Type B pancreatic cell (in vitro differentiated cells): ENCODE data around the gene KRTAP19-3. TPM values are rescaled to one million over a fixed set of nuclear protein-coding genes. Genes with fewer than 3 reads are reported as not detected.

Experiments used
- DNase-seq: peaks from one replicate; pipeline ENCODE4 v3.0.0; 2021; ENCODE audit warnings: mixed read lengths; ENCODE audit not compliant: unreplicated experiment; ENCODE audit errors: extremely low spot score
- H3K27ac Mint-ChIP-seq: 2 replicates; pipeline ENCODE4 v1.8.0; 2021; ENCODE audit warnings: mild to moderate bottlenecking, mixed read lengths
- H3K27me3 Mint-ChIP-seq: 2 replicates; pipeline ENCODE4 v1.8.0; 2021; ENCODE audit warnings: mixed read lengths
- H3K36me3 Mint-ChIP-seq: 2 replicates; pipeline ENCODE4 v1.8.0; 2021; ENCODE audit warnings: mixed read lengths
- H3K4me1 Mint-ChIP-seq: one replicate; pipeline ENCODE4 v1.8.0; 2021; ENCODE audit warnings: mixed read lengths; ENCODE audit not compliant: unreplicated experiment
- H3K4me3 Mint-ChIP-seq: 2 replicates; pipeline ENCODE4 v1.8.0; 2021; ENCODE audit warnings: mild to moderate bottlenecking, mixed read lengths
- H3K9me3 Mint-ChIP-seq: 2 replicates; pipeline ENCODE4 v1.8.0; 2021; ENCODE audit warnings: mixed read lengths
- total RNA-seq: library from RNA; stranded (reverse); gene quantifications from 2 replicates; pipeline ENCODE4 v1.2.1, GENCODE V29; 2021; ENCODE audit warnings: low replicate concordance
- TF ChIP-seq, protein P1 (sequence below): fragments of 200-600 bp; sonication (generic); conservative IDR thresholded peaks from 2 replicates; pipeline ENCODE4 v1.5.0; 2021; ENCODE audit warnings: antibody characterized with exemption, mild to moderate bottlenecking

Gene KRTAP19-3
- total RNA-seq, 1 donor from 2014 or later: not detected

DNA sequence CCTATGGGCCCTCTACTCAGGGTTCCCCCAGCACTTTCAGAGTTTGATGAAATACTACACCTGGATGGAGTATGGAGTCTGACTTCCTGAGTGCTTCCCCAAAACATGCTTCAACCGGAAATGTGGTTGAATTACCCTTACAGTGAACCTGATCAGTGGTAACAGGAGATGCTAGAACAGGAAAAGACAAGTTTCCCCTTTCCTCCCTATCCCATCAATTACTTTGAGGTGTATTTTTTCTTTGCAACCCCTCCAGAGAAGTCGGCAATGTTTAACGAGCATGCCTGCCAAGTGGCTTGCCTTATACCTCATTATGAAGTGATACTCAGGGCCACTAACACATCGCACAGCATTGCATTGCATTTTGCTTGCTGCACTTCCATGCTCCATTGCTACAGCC, 44.8 kb downstream of the KRTAP19-3 start:
- Mint-ChIP-seq H3K9me3 (no peaks in the 10 kb centered on the region), H3K36me3 (no peaks in the 10 kb centered on the region), H3K4me3 (no peak overlapping the region), H3K27me3 (no peaks in the 10 kb centered on the region), H3K4me1 (no peaks in the 10 kb centered on the region), H3K27ac (no peak overlapping the region)
- TF ChIP-seq, protein P1, sequence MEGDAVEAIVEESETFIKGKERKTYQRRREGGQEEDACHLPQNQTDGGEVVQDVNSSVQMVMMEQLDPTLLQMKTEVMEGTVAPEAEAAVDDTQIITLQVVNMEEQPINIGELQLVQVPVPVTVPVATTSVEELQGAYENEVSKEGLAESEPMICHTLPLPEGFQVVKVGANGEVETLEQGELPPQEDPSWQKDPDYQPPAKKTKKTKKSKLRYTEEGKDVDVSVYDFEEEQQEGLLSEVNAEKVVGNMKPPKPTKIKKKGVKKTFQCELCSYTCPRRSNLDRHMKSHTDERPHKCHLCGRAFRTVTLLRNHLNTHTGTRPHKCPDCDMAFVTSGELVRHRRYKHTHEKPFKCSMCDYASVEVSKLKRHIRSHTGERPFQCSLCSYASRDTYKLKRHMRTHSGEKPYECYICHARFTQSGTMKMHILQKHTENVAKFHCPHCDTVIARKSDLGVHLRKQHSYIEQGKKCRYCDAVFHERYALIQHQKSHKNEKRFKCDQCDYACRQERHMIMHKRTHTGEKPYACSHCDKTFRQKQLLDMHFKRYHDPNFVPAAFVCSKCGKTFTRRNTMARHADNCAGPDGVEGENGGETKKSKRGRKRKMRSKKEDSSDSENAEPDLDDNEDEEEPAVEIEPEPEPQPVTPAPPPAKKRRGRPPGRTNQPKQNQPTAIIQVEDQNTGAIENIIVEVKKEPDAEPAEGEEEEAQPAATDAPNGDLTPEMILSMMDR: no peak
- DNase-seq: no peak

DNA sequence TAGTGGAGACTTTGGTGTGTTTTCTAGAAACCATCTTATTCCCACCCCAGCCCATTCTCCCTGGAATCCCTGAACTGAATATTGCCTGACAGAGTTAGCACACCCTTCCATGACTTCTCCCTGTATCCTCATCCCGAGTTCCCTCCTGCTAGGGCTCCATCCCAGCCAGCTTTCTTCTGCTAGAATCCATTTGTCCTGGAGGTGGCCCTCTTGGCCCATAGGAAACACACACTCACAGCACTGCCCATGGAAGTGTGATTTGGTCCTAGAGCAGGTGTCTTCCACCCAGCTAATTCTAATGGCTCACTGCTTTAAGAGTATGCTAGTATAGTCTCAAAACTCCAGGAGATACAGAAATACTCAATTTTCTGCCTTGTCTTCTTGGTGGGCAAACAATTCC, 47.6 kb downstream of the KRTAP19-3 start:
- no peaks in the 10 kb centered on the region for H3K36me3 Mint-ChIP-seq

DNA sequence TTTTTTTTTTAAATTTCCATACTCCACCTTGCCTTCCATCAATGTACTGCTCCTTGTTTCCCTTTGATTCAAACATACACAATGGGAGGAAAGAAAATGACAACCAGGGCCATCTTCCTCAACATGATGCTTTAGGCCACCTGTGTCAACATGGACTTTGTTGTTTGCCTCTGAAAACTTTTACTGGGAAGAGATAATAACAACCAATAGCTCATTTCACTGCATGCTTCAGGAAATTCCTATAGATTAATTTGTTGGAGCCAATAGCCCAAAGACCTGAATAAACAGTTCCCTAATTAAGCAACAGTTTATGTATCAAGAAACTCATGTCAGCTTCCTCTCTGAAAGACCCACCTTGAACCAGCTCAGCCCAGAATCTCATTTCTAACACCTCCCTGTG, 48.6 kb downstream of the KRTAP19-3 start:
- no peaks in the 10 kb centered on the region for H3K27me3 Mint-ChIP-seq
- no peak for DNase-seq
- TF ChIP-seq, protein P1: no peak
- H3K27ac Mint-ChIP-seq: no peak overlapping the region
- H3K9me3 Mint-ChIP-seq: peaks cover 5% of the 10 kb centered on the region
- H3K4me1 Mint-ChIP-seq: peaks cover 6% of the 10 kb centered on the region
- H3K4me3 Mint-ChIP-seq: no peak overlapping the region
- no peaks in the 10 kb centered on the region for H3K36me3 Mint-ChIP-seq

More for the DNA sequence above, 47.6 kb downstream of the KRTAP19-3 start:
- no peak for DNase-seq
- H3K4me1 Mint-ChIP-seq: no peaks in the 10 kb centered on the region
- H3K9me3 Mint-ChIP-seq: peaks cover 5% of the 10 kb centered on the region
- H3K27ac Mint-ChIP-seq: no peak overlapping the region
- no peak overlapping the region for H3K4me3 Mint-ChIP-seq
- H3K27me3 Mint-ChIP-seq: no peaks in the 10 kb centered on the region
- TF ChIP-seq, protein P1: no peak

Other genes starting within 250 kb of the KRTAP19-3 start
- not detected in 2 replicates for gene KRTAP24-1, start 209.1 kb downstream of the KRTAP19-3 start, total RNA-seq
- gene KRTAP25-1, start 202.5 kb downstream of the KRTAP19-3 start, total RNA-seq: not detected in 2 replicates
- not detected in 2 replicates for gene KRTAP26-1, start 171.7 kb downstream of the KRTAP19-3 start, total RNA-seq
- not detected in 2 replicates for gene KRTAP27-1, start 154.3 kb downstream of the KRTAP19-3 start, total RNA-seq
- gene KRTAP23-1, start 143.4 kb downstream of the KRTAP19-3 start, total RNA-seq: not detected in 2 replicates
- not detected in 2 replicates for gene KRTAP13-2, start 119.7 kb downstream of the KRTAP19-3 start, total RNA-seq
- not detected in 2 replicates for gene KRTAP13-1, start 96.0 kb downstream of the KRTAP19-3 start, total RNA-seq
- not detected in 2 replicates for gene KRTAP13-3, start 66.1 kb downstream of the KRTAP19-3 start, total RNA-seq
- gene KRTAP13-4, start 61.8 kb downstream of the KRTAP19-3 start, total RNA-seq: not detected in 2 replicates
- not detected in 2 replicates for gene KRTAP15-1, start 51.7 kb downstream of the KRTAP19-3 start, total RNA-seq
- 1.0 and 1.1 TPM in 2 replicates for gene KRTAP19-1, start 11.6 kb downstream of the KRTAP19-3 start, total RNA-seq
- gene KRTAP19-2, start 4.6 kb downstream of the KRTAP19-3 start, total RNA-seq: not detected in 2 replicates
- gene KRTAP19-4, start 5.2 kb upstream of the KRTAP19-3 start, total RNA-seq: not detected in 2 replicates
- not detected in 2 replicates for gene KRTAP19-5, start 10.1 kb upstream of the KRTAP19-3 start, total RNA-seq
- gene KRTAP19-6, start 49.9 kb upstream of the KRTAP19-3 start, total RNA-seq: not detected in 2 replicates
- not detected in 2 replicates for gene KRTAP19-7, start 69.3 kb upstream of the KRTAP19-3 start, total RNA-seq
- gene KRTAP22-2, start 98.4 kb upstream of the KRTAP19-3 start, total RNA-seq: not detected in 2 replicates
- not detected in 2 replicates for gene KRTAP6-3, start 100.4 kb upstream of the KRTAP19-3 start, total RNA-seq
- not detected in 2 replicates for gene KRTAP6-2, start 106.9 kb upstream of the KRTAP19-3 start, total RNA-seq
- gene KRTAP22-1, start 109.1 kb upstream of the KRTAP19-3 start, total RNA-seq: not detected in 2 replicates
- not detected in 2 replicates for gene KRTAP6-1, start 121.9 kb upstream of the KRTAP19-3 start, total RNA-seq
- gene KRTAP20-1, start 124.4 kb upstream of the KRTAP19-3 start, total RNA-seq: not detected in 2 replicates
- gene KRTAP20-4, start 128.6 kb upstream of the KRTAP19-3 start, total RNA-seq: not detected in 2 replicates
- not detected in 2 replicates for gene KRTAP20-2, start 143.2 kb upstream of the KRTAP19-3 start, total RNA-seq
- not detected in 2 replicates for gene KRTAP20-3, start 150.9 kb upstream of the KRTAP19-3 start, total RNA-seq
- gene KRTAP21-3, start 226.8 kb upstream of the KRTAP19-3 start, total RNA-seq: not detected in 2 replicates